T47D (cell line): ENCODE results near the gene TTI1.

Source experiments
- DNase-seq, 2 experiments: peaks; one replicate each; pipeline versions ENCODE4 v3.0.0 to v3.0.0-alpha.2; 2011 to 2012; ENCODE audit warnings: low read depth in 1 of 2, low spot score in 1 of 2
- JUND ChIP-seq: IDR thresholded peaks from 2 replicates; pipeline ENCODE4 v1.6.1; 2012; ENCODE audit warnings: low read depth
- in situ Hi-C: cut with HindIII; loops from 2 replicates; pipeline ENCODE4 v1.10.0; 2016; ENCODE audit warnings: low sequenced_read_pairs, low pct_unique_long_range_greater_than_20kb

Gene TTI1

DNA sequence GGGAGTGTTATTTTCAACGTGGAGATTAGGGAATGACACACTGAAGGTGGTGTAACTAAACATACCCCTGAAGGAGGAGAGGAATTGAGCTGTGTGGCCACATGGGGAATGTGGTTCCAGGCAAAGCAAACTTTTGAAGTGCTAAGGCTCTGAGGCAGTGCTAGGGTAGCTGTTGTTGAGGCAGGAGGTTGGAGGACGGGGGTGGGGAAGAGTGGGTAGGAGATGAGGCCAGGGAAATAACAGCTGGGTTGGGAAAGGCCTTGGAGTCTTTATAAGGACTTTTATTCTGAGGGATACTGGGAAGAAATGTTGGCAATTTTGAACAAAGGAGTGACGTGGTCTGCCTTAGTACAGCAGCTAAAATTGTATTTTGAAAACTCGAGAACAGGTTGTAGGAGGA lies 13.3 kb upstream of the TTI1 start:
- in situ Hi-C loops = no loop called here
- DNase-seq = no peak
- TF ChIP-seq JUND = no peak

DNA sequence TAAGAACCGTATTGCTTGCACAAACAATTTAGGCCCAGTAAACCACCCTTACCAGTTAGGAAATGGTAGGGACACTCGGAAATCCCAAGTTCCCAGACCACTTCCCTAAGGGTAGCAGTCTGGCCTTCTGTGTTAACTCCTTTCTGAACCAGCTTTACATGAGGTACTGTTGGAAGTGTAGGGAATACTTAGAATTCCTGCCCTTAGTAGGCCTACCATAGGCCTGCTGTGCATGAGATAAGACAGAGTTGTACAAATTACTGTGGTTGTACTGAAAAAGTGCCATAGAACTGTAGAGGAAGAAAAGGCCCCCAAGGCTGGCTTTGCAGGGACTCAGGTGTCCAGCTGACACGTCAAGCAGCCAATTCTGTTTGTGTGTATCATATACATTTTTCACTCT lies 11.4 kb upstream of the TTI1 start:
- in situ Hi-C loops = no loop called here
- TF ChIP-seq JUND = no peak
- no peak for DNase-seq

DNA sequence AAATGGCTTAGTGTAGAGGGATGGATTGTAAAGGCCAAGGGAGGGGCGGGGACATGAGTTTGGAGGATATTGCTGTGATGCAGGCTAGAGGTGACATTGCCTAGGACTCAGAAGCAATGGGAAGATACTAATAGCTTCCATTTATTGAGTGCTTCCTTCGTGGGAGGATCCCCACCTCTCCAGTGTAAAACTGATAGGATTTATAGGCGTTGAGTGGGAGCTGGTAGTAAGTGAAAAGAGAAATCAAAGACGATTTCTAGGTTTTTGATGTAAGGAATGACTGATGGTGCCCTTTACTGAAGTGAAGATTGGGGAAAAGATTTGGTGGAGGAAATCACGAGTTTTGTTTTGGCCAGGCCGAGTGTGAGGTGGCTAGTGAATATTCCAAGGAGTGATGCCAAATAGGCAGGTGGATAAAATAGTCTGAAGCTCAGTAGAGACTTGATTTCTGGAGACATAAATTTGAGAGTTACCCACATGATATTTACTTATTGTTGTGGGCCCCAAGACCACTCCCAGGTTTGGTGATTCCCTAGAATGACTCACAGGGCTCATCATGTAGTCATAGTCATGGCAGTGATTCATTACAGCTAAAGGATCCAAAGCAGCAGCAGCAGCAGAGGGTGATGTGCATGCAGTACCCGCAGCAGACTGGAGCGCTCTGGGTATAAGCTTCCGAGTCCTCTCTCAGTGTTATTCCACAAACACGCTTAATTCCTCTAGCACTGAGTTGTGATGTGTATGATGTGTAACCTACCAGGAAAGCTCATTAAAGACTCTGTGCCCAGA lies 10.4 kb upstream of the TTI1 start:
- in situ Hi-C loops = no loop called here
- no peak for TF ChIP-seq JUND
- no peak for DNase-seq

DNA sequence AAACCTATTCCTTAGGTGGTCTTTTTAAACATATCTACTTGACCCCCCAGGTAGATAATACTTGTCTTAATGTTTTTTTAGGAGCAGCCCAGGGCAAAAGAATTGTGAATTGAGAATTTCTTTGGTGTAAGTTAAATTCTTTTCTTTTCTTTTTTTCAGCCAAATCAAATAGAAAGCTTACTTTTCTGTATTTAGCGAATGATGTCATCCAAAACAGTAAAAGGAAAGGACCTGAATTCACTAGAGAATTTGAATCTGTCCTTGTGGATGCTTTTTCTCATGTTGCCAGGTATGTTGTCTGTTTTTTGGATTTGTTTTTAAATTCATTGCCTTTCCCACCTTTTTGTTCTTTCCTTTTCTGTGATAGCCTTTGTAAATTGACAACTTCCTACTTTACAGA lies 7.0 kb upstream of the TTI1 start:
- no peak for DNase-seq
- no peak for TF ChIP-seq JUND
- in situ Hi-C loops = no loop called here

DNA sequence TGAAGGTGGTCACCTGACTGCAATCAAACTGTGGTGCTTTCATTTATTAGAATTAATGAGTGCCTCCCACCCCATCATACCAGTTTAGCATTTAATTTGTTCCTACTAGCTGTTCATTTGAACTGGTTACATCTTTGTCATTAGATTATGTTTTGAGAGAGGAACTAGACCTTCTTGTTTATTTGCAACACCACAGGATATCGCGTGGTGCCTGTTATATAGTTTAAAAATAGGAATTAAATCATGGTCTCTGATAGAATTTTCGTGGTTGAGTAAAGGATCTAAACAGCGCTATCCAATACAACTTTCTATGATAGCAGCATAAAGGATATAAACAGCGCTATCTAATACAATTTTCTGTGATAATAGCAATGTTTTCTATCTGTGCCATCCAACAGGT lies 3.1 kb upstream of the TTI1 start:
- in situ Hi-C loops = no loop called here
- no peak for TF ChIP-seq JUND
- DNase-seq = no peak

DNA sequence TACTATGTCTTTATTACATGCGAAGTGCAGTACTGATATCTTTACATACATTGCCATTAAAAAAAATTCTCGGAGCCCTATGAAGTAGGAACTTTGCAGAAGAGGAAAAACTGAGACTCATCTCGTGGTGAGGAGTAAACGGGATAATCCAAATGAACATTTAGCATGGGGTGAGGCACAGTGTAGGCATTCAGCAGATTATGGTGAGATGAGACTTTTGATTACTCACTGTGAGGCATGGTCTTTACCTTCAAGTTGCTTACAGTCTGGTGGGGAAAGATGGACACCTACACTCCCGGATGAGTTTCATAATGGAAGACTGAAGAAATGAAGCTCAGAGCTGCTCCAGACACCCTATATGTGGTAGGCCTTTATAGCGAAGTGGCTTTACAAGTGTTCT lies 1.7 kb upstream of the TTI1 start:
- no peak for TF ChIP-seq JUND
- in situ Hi-C loops = no loop called here
- DNase-seq = no peak

DNA sequence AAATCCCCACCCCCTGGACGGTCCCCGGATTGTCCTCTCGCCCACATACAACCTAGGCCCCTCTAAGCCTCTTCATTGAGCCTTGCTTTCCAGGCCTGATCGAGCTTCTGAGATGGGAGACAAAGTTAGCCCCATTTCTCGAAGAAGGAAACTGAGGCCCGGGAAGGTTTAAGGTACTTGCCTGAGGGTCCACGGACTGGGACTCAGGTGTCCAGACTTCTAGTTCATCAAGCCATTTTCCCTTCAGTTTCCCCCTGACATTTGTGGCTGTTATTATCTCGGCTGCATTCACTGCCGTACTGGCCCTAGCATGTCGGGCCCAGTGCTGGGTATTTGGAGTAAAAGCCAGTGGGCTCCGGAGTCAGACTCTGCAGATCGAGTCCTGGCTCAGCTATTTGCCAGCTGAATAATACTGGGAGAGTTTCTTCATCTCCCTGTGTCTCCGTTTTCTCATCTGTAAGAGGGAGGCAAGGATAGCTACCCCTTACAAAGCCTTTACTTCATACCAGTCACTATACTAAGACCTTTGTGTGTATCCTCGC lies 923 bp upstream of the TTI1 start:
- no peak for TF ChIP-seq JUND
- in situ Hi-C loops = no loop called here
- DNase-seq = no peak

DNA sequence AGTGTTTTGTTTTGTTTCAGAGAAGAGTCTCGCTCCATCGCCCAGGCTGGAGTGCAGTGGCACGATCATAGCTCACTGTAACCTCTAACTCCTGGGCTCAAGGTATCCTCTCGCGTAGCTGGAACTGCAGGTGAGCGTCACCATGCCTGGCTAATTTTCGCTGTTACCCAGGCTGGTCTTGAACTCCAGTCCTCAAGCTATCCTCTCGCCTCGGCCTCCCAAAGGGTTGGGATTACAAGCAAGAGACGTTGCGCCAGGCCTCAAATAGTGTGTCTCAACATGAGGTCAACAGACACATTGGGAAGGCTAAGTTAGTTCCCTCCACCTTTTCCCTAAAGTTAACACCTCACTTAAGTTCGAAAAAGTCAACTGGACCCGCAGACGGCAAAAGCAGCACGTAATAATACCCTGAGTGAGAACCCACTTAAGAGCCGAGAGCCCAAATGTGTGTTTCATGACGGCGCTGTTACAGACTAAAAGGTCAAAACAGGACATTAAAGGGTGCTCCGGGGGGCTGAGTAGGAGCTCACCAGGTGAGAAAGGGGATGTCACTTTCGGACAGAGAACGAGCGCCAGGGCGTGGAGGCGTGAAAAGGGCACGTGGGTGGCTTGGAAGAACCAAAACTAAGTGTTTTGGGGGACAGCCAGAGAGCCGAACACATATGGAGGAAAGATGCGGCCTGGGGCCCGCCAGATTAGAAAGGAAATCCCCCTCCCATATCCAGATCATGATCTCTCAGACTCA lies 499 bp downstream of the TTI1 start:
- in situ Hi-C loops = no loop called here
- DNase-seq = no peak
- TF ChIP-seq JUND = no peak

DNA sequence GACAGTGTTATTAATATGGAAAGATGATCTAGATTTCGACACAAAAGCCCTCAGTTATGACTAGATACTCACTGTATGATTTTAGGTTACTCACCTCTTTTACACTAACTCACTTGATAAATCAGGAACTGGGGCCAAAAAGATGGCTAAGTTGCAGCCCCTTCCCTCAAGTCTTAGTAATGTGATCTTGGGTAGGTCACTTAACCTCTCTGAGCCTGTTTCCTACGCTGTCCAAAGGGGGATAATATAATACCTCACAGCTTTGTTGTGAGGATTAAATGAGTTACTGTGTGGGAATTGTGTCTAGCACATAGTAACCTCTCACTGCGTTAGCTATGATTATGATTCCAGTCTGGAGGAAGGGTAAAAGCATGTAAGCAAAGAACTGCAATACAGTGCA lies 1.3 kb downstream of the TTI1 start:
- TF ChIP-seq JUND = no peak
- in situ Hi-C loops = no loop called here

DNA sequence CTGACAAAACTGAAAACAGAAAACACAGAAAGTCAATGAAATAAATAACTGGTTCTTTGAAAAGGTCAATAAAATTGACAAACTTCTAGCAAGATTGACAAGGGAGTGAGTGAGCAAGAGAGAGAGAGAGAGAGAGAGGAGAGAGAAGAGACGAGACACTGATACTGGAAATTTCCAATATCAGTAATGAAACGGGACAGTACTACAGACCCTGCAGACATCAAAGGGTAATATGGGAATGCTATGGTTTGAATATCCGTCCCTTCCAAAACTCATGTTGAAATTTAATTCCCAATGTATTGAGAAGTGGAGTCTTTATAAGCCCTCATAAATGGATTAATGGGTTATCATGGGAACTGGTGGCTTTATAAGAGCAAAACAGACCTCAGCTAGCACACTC lies 3.8 kb downstream of the TTI1 start:
- in situ Hi-C loops = no loop called here
- no peak for DNase-seq
- no peak for TF ChIP-seq JUND

More for the DNA sequence above, 1.3 kb downstream of the TTI1 start:
- DNase-seq = no peak

DNA sequence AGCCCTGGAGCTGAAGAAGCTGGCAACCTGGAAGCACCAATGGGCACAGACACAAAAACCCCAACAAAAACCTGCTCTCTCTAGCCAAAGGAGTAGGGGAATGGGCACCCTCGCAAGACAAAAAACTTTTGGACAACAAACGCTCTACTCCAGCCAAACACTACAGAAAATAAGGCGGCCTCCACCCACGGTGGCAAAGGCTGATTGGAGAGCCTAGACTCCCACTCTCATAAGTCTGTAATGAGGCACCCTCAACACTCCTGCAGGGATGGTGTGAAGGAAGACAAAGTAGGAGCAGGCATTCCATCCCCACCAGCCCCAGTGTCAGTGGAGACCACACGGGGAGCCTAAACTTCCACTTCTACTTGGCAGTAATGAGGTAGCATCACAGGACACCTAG lies 8.8 kb downstream of the TTI1 start:
- no peak for DNase-seq
- in situ Hi-C loops = no loop called here
- no peak for TF ChIP-seq JUND

DNA sequence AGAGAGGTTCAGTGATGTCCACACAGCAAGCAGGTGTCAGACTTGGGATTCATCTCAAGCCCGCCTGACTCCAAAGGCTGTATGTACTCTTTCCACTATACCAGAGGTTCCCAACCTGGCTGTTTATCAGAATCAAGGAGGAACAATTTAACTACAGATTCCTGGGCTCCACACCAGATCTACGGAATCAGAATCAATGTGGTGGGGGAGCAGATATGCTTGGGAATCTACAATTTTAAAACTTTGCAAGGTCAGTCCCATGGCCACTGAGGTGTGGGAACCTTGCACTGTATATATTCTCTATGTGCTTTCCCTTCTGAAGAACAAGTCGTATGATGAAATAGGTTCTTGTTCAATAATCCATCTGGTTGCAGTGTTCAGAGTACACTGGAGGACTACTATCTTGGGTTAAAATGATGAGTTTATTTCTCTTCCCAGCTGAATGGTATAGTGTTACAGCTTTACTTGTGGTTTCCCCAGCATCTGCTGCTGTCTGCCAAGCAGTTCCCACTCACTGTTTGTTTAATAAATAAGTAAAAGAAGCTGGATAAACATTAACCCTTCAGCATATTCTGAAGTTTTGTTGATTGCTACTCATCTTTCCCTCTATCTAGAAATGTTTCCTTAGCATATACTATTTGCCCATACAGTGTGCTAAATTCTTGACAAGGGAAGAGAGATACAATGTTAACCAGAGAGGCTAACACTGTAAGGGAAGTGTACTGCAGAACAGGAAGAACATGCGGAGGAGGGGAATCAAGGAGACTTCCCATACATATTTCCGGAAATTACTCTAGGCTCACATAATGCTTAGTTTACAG lies 9.9 kb downstream of the TTI1 start:
- peak in 1 of 2 experiments; percentile 33 for DNase-seq
- in situ Hi-C loops = no loop called here
- no peak for TF ChIP-seq JUND
